Fibroblast of lung (primary cell): ENCODE results near the gene KL.

Experiments
- EZH2 ChIP-seq: IDR thresholded peaks from 2 replicates; pipeline ENCODE4 v1.5.1; 2012; ENCODE audit warnings: low read length, control low read depth, mild to moderate bottlenecking; ENCODE audit errors: missing control alignments
- TF ChIP-seq, protein P1 (sequence below), 2 donors: IDR thresholded peaks in 1 of 2; conservative IDR thresholded peaks in 1 of 2; 1 replicate in 1 of 2; 2 replicates in 1 of 2; pipeline ENCODE4 v1.5.1; 2011 to 2012; ENCODE audit warnings: low read length in 2 of 2, control low read depth in 1 of 2, inconsistent platforms in 1 of 2, low read depth in 1 of 2, mild to moderate bottlenecking in 1 of 2

GRCh38 chr13:33051632-33052031 is 35.4 kb downstream of the KL start:
- no peak for TF ChIP-seq EZH2
- TF ChIP-seq, protein P1, sequence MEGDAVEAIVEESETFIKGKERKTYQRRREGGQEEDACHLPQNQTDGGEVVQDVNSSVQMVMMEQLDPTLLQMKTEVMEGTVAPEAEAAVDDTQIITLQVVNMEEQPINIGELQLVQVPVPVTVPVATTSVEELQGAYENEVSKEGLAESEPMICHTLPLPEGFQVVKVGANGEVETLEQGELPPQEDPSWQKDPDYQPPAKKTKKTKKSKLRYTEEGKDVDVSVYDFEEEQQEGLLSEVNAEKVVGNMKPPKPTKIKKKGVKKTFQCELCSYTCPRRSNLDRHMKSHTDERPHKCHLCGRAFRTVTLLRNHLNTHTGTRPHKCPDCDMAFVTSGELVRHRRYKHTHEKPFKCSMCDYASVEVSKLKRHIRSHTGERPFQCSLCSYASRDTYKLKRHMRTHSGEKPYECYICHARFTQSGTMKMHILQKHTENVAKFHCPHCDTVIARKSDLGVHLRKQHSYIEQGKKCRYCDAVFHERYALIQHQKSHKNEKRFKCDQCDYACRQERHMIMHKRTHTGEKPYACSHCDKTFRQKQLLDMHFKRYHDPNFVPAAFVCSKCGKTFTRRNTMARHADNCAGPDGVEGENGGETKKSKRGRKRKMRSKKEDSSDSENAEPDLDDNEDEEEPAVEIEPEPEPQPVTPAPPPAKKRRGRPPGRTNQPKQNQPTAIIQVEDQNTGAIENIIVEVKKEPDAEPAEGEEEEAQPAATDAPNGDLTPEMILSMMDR (conservative IDR thresholded peaks at IDR 0.05 in 1 of 2, IDR thresholded peaks at IDR 0.05 in 1 of 2; ENCODE audit: low read depth in 1 of 2, low read length in 2 of 2), result no peak
